ENCODE data around the gene TMIE.

DNA sequence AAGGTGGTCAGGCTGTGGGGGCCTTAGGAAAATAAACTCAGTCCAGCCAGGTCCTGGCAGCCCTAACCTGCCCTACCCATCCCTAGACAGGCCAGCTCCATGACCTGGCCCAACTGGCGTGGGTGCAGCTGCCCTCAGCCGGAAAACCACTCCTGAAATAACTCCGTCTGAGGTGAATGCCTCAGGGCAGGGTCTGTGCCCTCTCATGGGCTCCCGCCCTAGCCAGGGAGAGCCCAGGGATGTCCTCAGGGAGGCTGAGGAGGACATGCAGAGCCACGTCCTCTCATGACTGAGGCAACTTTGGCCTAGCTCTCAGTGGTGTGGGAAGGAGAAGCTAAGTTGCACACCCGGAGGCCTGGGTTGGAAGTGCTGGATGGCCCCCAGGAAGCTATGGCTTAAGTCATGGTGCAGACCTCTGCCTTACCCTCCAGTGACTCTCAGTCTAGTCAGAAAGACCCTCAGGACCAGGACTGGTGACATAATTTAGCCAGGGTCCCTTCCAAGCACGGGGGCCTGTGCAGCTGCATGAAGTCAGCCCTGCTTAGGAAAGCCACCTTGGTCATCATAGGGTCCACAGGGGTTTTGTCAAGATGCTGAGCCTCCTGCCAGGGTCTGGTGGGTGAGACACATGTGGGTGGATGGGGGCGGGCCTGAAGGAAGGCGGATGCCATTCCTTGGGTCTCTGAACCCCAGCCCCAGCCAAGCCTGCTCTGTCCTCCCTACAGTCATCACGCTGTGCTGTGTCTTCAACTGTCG is 7.4 kb downstream of the TMIE start:
- TF ChIP-seq, protein P1, sequence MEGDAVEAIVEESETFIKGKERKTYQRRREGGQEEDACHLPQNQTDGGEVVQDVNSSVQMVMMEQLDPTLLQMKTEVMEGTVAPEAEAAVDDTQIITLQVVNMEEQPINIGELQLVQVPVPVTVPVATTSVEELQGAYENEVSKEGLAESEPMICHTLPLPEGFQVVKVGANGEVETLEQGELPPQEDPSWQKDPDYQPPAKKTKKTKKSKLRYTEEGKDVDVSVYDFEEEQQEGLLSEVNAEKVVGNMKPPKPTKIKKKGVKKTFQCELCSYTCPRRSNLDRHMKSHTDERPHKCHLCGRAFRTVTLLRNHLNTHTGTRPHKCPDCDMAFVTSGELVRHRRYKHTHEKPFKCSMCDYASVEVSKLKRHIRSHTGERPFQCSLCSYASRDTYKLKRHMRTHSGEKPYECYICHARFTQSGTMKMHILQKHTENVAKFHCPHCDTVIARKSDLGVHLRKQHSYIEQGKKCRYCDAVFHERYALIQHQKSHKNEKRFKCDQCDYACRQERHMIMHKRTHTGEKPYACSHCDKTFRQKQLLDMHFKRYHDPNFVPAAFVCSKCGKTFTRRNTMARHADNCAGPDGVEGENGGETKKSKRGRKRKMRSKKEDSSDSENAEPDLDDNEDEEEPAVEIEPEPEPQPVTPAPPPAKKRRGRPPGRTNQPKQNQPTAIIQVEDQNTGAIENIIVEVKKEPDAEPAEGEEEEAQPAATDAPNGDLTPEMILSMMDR (IDR thresholded peaks at IDR 0.05), result no peak
- TF ChIP-seq POLR2AphosphoS5 (IDR thresholded peaks at IDR 0.05), result no peak
- TF ChIP-seq POLR2A (IDR thresholded peaks at IDR 0.05), result no peak
